ENCODE results near the gene COQ8A.
"Not testable (repeated sequence)": the region's sequence is repeated elsewhere in the genome, so short reads cannot be mapped to it uniquely, and the experiment has no call there.

Gene COQ8A

GRCh38 chr1:226929260-226930111 lies 10.6 kb upstream of the COQ8A start:
- DNase-seq (ENCODE audit: low spot score): not testable (repeated sequence)

DNA sequence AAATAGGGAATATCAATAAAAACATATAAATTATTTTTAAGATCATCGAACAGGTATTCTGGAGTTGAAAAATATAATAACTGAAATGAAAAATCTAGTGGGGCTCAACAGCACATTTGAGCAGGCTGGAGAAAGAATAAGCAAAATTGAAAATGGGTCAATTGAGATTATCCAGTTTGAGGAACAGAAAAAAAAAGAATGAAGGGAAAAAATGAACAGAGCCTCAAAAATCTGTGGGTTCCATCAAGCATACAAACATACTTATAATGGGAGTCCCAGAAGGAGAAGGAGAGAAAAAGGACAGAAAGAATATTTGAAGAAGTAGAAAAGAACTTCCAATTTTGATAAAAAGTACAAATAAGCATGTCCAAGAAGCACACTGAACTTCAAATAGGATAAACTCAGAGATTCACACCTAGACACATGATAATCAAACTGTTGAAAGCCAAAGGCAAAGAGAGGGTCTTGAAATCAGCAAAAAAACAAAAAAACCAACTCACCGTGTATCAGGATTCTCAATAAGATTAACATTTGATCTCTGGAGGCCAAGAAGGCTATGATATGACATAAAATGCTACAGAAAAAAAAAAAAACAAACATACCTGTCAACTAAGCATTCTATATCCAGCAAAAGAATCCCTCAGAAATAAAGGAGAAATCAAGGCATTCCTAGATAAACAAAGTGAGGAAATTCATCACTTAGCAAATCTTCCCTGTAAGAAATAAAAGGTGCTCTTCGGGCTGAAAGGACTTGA lies 5.4 kb upstream of the COQ8A start:
- DNase-seq (ENCODE audit: low spot score): no peak

DNA sequence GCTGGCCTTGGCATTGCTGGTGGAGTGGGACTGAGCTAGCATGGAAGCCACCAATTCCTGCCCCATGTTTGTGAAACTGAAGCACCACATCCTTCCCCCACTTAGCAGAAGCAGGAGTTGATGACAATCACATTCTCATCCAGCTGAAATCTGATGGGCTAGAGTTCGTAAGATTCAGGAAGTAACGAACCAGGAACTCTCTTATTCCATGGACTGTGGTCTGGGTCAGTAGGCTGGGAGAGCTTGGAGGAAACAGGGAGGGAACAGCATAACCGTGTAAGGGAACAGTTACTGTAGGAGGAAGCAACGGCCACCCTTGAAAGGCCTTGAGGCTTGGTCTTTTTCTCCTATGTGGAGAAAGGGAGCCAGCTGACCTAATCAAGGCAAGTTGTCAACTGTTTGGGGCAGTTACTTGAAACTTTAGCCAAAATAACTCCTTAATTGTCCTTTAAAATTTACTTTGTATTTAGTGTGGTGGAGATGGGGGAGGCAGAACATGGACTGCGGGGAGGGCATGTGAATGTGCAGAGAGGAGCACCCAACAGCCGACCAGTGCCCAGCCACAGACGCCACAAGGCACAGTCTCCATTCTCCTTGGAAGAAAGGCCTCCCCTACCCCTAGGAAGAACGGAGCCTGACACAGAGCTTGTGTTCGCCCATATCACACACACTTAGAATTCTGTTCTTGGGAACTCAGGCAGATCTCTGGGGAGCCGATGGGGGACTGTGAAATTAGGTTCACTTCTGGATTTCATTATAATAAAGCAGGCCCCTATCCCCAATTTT lies 2.0 kb upstream of the COQ8A start:
- DNase-seq (ENCODE audit: low spot score): no peak

- DNase-seq (ENCODE audit: low spot score): peak; percentile 33
Measured at GRCh38 chr1:226938903-226939437, 1.1 kb upstream of the COQ8A start.

DNA sequence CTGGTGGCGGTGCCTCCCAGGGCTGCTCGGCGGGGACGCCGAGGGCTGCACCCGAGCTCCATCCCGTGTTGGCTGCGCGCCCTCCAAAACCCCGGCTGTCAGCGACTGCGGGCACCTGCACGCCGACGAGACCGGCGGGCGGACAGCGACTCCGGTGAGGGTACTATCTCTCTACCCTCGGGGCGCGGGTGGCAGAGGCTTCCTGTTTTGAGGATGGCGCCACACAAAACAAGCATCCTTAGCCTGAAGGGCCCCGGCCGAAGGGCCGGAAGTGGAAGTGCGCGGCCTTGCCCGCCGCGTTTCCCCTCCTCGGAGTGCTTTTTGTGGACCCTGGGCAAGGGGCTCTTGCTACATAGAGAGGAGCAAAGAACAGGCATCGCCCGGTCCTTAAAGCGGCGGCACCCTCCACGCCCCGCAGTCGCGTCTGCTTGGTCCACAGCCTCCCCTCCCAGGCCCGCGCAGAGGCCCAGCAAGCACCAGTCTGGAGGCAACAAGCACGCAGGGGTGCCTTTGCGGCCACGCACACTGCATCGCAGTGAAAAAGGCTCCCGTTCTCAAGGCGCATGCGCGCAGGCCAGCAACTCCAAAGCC lies 561 bp upstream of the COQ8A start:
- DNase-seq (ENCODE audit: low spot score): peak; percentile 66

DNA sequence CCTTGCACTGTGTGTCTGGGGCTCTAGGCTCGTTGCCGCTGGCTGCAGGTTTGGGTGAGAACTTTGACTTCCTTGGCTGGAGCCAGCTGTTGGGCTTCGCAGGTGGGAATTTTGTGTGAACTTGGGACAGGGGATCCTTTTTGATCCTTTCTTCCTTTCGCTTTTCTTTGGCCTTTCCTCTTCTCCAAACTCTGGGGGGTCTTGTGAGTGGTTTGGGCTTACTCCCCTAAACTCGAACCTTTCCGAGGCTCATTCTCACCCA lies 643 bp downstream of the COQ8A start:
- DNase-seq (ENCODE audit: low spot score): no peak

- no peak for DNase-seq (ENCODE audit: low spot score)
Measured at GRCh38 chr1:226942392-226942791, 2.3 kb downstream of the COQ8A start.

DNA sequence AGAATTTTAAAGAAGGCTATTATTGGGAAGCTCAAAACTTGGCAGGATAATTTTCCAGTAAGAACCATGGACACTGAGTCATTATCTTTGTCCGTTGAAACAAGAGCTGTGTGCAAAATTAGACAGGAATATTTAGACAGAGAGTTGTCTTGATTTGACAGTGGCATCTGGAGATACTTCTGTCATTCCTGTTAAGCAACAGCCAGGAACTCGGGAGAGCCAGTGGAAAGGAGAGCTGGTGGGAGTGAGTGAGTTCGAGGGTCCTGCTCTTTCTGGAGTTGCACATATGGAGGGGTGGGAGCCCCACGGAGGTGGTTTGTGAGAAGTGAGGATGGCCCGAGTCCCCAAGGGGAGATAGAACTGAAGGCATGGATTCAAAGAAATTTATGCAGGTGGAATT lies 3.1 kb downstream of the COQ8A start:
- DNase-seq (ENCODE audit: low spot score): no peak

DNA sequence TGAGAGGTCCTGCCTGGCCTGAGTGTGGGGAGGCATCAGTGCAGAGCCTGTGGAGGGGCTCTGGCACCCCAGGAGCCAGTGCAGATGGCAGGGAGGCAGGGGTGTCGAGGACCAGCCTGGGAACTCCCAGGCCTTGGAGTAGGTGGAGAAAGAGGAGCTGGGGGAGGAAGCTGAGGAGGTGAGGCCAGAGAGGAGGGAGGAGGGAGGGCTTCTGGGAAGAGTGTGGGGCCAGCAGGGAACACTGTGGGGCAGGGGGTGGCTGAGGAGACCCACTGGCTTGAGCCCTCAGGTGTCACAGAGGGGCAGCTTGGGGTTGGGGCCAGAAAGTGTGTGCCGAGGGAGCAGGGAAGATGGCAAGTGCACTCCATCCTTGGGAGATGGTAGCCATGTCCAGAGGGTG lies 3.8 kb downstream of the COQ8A start:
- DNase-seq (ENCODE audit: low spot score): no peak

GRCh38 chr1:226945106-226945857 lies 5.2 kb downstream of the COQ8A start:
- DNase-seq (ENCODE audit: low spot score): no peak

DNA sequence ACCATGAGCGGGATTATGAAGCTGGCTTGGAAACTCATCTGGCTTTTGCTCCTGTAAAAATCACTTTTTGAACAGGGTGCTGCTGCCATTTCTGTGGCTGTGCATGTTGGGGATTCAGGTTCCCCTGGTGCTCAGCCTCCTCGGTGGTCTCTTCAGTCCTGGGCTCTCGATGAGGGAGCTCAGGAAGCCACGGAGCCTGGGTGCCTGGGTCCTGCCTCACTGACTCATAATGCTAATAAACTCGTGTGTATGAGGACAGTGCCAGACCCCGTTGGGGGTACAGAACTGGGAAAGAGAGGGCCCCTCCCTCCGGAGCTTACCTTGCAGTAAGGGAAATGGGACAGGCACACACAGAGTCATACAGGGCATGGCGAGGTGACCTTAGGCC lies 5.8 kb downstream of the COQ8A start:
- DNase-seq (ENCODE audit: low spot score): no peak

GRCh38 chr1:226946285-226946684 lies 6.2 kb downstream of the COQ8A start:
- no peak for DNase-seq (ENCODE audit: low spot score)

- no peak for DNase-seq (ENCODE audit: low spot score)
Measured at GRCh38 chr1:226946841-226947240, 6.7 kb downstream of the COQ8A start.

- DNase-seq (ENCODE audit: low spot score): no peak
Measured at GRCh38 chr1:226948051-226948450, 8.0 kb downstream of the COQ8A start.

- DNase-seq (ENCODE audit: low spot score): no peak
Measured at GRCh38 chr1:226948480-226948879, 8.4 kb downstream of the COQ8A start.

DNA sequence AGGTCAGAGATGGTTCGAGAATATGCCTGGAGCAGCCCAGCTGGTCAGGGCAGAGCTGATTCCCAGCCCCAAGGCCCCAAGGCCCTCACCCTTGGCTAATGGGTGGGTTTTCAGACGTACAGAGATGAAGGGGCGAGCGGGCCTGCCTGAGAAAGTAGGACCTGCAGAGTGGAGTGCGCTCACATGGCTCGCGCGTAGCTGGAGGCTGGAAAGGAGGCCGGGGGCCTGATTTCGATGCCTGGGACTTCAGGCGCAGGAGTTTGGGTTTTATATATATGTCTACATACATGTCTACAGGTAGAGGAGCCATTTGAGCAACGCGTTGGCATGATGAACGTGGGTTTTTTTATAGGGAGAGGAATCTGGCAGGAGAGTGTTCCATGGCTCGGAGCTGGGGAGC lies 8.9 kb downstream of the COQ8A start:
- DNase-seq (ENCODE audit: low spot score): no peak

GRCh38 chr1:226949401-226949800 lies 9.3 kb downstream of the COQ8A start:
- no peak for DNase-seq (ENCODE audit: low spot score)

GRCh38 chr1:226950316-226950715 lies 10.2 kb downstream of the COQ8A start:
- DNase-seq (ENCODE audit: low spot score): no peak

DNA sequence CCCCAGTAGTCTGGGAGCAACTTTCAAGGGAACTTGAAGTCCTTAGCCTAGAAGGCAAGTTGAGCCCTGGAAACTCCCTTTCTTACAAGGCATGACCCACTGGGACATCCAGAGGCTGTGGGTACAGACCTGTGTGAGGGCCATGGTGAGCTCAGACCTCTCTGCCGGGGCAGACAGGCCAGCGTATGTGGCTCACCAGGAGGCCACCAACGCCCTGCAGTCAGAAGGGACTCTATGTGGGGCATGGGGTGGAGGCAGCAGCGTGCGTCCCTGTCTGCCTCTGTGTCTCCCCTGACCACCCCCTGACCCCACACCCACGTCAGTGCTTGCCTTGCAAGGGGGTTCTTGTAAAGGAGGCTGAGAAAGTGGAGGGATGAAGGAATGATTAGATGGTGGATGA lies 10.8 kb downstream of the COQ8A start:
- no peak for DNase-seq (ENCODE audit: low spot score)

- no peak for DNase-seq (ENCODE audit: low spot score)
Measured at GRCh38 chr1:226951286-226952117, 11.4 kb downstream of the COQ8A start.

- no peak for DNase-seq (ENCODE audit: low spot score)
Measured at GRCh38 chr1:226952118-226952441, 12.0 kb downstream of the COQ8A start.
